CD4-positive, alpha-beta T cell (primary cell): ENCODE results near the gene TCFL5. TPM values are rescaled to one million over a fixed set of nuclear protein-coding genes. Genes with fewer than 3 reads are reported as not detected.
A peak's percentile ranks its signal among the peaks of the same experiment; 100 is the strongest.

ENCODE experiments used
- ATAC-seq: fragments of 200-7000 bp; cut with Tn5 transposase; one replicate; pipeline ENCODE4 v1.10.0; 2022; ENCODE audit warnings: mild to moderate bottlenecking; ENCODE audit not compliant: poor library complexity
- CTCF ChIA-PET: fragments of 350-600 bp; sonication (Branson Sonifier 250); formaldehyde crosslinking; loops from one replicate; lab custom pipeline; 2021; ENCODE audit warnings: antibody characterized with exemption, inconsistent platforms; lab: Charles Lee
- POLR2A ChIA-PET: fragments of 350-600 bp; sonication (Branson Sonifier 250); formaldehyde crosslinking; loops from one replicate; lab custom pipeline; 2021; ENCODE audit warnings: antibody characterized with exemption, inconsistent platforms; lab: Charles Lee
- DNase-seq, 14 experiments: peaks; one replicate each; pipeline ENCODE4 v3.0.0-alpha.2; 2013 to 2020; ENCODE audit warnings: mixed read lengths in 2 of 14
- H3K27ac ChIP-seq, 2 donors: one replicate each; pipeline versions ENCODE4 v1.5.1 to v1.7.0; 2013; ENCODE audit warnings: low read length in 2 of 2, low read depth in 1 of 2, mild to moderate bottlenecking in 1 of 2
- H3K27me3 ChIP-seq, 2 experiments: 1 replicate in 1 of 2; 2 replicates in 1 of 2; pipeline versions ENCODE4 v1.6.1 to v1.7.0; 2013; ENCODE audit warnings: low read length in 2 of 2, control low read depth in 1 of 2, mild to moderate bottlenecking in 1 of 2, moderate library complexity in 1 of 2; ENCODE audit not compliant: insufficient read depth in 2 of 2, control insufficient read depth in 1 of 2
- H3K36me3 ChIP-seq: one replicate; pipeline ENCODE4 v1.6.1; 2013; ENCODE audit warnings: low read length, control low read depth; ENCODE audit not compliant: insufficient read depth
- H3K4me1 ChIP-seq: one replicate; pipeline ENCODE4 v1.6.1; 2013; ENCODE audit warnings: low read length, control low read depth; ENCODE audit not compliant: insufficient read depth
- H3K4me3 ChIP-seq: one replicate; pipeline ENCODE4 v1.5.1; 2013; ENCODE audit warnings: mild to moderate bottlenecking, low read length, moderate library complexity
- H3K9me3 ChIP-seq, 2 experiments: 1 replicate in 1 of 2; 2 replicates in 1 of 2; pipeline versions ENCODE4 v1.6.1 to v1.7.0; 2013; ENCODE audit warnings: low read length in 2 of 2, mild to moderate bottlenecking in 2 of 2, control low read depth in 1 of 2, moderate library complexity in 1 of 2; ENCODE audit not compliant: control insufficient read depth in 1 of 2, insufficient read depth in 1 of 2
- H3K27ac Mint-ChIP-seq: one replicate; pipeline ENCODE4 v1.8.0; 2020; ENCODE audit warnings: mixed read lengths
- H3K27me3 Mint-ChIP-seq: one replicate; pipeline ENCODE4 v1.8.0; 2021; ENCODE audit warnings: mixed read lengths
- H3K36me3 Mint-ChIP-seq: one replicate; pipeline ENCODE4 v1.8.0; 2021; ENCODE audit warnings: low read depth, mixed read lengths
- H3K4me1 Mint-ChIP-seq: one replicate; pipeline ENCODE4 v1.8.0; 2021; ENCODE audit warnings: low read depth, mixed read lengths
- H3K4me3 Mint-ChIP-seq: one replicate; pipeline ENCODE4 v1.8.0; 2020; ENCODE audit warnings: mild to moderate bottlenecking, mixed read lengths
- H3K9me3 Mint-ChIP-seq: one replicate; pipeline ENCODE4 v1.8.0; 2020; ENCODE audit warnings: mixed read lengths
- intact Hi-C, 2 experiments: fragments of 100-400 bp; cut with DNase I in 1 of 2; cut with micrococcal nuclease in 1 of 2; formaldehyde crosslinking; loops; one replicate each; pipeline versions ENCODE4 v1.15.1 to v1.9.0; 2023 to 2025; cut with DNase I, micrococcal nuclease
- total RNA-seq, 174 experiments: library from RNA in 2 of 174; stranded (reverse) in 2 of 174; gene quantifications; one replicate each; pipeline ENCODE4 v1.2.3 and lab custom pipeline; 2021 to 2026
- TF ChIP-seq, protein P1 (sequence below): fragments of 200-600 bp; IDR thresholded peaks from one replicate; pipeline ENCODE4 v1.8.0; 2022; ENCODE audit warnings: antibody characterized with exemption, mild to moderate bottlenecking

The TCFL5 gene
- total RNA-seq, 2 experiments from 2014 or later, result 5.9 to 6.3 TPM

DNA sequence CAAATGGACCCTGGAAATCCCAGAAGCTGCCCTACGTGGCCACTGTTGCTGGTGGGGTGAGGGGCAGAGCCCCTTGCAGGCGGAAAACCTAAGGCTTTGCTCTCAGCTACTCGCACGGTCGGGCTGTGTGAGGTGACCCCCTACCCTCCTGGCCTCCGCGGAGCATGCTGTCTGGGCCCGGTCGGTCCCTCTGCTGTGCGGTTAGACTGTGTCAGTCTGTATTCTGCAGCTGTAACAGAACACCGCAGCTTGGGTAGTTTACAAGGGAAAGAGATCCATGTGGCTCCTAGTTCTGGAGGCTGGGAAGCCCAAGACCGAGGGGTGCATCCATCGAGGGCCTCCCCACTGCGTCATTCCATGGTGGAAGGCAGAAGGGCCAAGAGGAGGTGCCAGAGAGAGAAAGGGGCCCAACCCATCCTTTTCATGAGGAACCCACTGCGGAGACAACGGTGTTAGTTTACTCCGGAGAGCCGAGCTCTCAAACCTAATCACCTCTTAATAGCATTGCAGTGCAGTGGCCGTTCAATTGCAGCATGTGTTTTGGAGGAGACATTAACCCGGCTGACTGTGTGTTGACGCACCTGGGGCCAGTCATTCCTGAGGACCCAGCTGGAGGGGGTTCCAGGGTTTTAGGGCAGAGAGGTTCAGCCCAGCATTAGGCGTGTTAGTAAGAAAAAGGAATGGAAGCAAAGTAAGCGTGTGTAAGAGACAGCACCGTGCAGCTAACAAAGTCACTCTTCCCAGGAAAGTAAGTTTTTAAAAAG lies 26.5 kb downstream of the TCFL5 start:
- TF ChIP-seq, protein P1, sequence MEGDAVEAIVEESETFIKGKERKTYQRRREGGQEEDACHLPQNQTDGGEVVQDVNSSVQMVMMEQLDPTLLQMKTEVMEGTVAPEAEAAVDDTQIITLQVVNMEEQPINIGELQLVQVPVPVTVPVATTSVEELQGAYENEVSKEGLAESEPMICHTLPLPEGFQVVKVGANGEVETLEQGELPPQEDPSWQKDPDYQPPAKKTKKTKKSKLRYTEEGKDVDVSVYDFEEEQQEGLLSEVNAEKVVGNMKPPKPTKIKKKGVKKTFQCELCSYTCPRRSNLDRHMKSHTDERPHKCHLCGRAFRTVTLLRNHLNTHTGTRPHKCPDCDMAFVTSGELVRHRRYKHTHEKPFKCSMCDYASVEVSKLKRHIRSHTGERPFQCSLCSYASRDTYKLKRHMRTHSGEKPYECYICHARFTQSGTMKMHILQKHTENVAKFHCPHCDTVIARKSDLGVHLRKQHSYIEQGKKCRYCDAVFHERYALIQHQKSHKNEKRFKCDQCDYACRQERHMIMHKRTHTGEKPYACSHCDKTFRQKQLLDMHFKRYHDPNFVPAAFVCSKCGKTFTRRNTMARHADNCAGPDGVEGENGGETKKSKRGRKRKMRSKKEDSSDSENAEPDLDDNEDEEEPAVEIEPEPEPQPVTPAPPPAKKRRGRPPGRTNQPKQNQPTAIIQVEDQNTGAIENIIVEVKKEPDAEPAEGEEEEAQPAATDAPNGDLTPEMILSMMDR, result no peak
- Mint-ChIP-seq H3K4me3 (no peak overlapping the region), H3K4me1 (peaks cover 14% of the 10 kb centered on the region), H3K9me3 (no peaks in the 10 kb centered on the region), H3K27ac (no peak overlapping the region), H3K36me3 (no peaks in the 10 kb centered on the region), H3K27me3 (no peaks in the 10 kb centered on the region)
- Histone ChIP-seq H3K9me3 (no peaks in the 10 kb centered on the region), H3K27ac (no peak overlapping the region), H3K4me3 (no peak overlapping the region), H3K4me1 (peaks cover 8% of the 10 kb centered on the region), H3K27me3 (no peaks in the 10 kb centered on the region), H3K36me3 (no peaks in the 10 kb centered on the region)
- POLR2A ChIA-PET, result no interaction called here
- intact Hi-C loops, result no loop called here
- CTCF ChIA-PET, result interaction anchor here (0.6 kb wide), 1 partner anchor 26 kb away, joined by 4 read pairs; no protein-coding TSS in a partner anchor
- DNase-seq, result no peak
- no peak for ATAC-seq

DNA sequence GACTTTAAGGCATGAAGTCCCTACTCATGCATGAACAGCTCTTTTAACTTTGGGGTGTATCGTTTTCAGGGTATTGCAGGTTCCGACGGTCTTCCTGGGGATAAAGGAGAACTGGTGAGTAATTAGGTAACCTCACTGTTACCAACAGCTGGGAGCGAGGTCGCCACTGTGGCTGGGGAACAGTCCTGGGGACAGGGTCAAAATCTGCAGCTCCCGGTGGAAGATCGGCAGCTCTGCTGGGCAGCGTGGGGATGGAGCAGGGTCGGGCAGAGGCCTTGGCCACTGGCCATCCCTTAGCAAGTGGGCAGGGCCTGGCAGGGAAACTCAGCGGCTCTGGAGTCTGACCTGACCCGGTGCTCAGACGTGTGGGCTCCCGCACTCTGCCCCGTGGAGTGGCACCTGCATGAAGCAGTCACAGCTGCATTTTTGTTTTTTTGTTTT lies 28.7 kb downstream of the TCFL5 start:
- H3K27ac ChIP-seq, result no peak overlapping the region
- H3K9me3 Mint-ChIP-seq, result no peaks in the 10 kb centered on the region
- no peaks in the 10 kb centered on the region for H3K27me3 ChIP-seq
- no peaks in the 10 kb centered on the region for H3K27me3 Mint-ChIP-seq
- DNase-seq (no peak), ATAC-seq (peak; percentile 17)
- H3K27ac Mint-ChIP-seq, result no peak overlapping the region
- intact Hi-C loops, result no loop called here
- H3K9me3 ChIP-seq, result no peaks in the 10 kb centered on the region
- H3K36me3 ChIP-seq, result no peaks in the 10 kb centered on the region
- no peaks in the 10 kb centered on the region for H3K36me3 Mint-ChIP-seq
- no peak overlapping the region for H3K4me3 Mint-ChIP-seq
- ChIA-PET CTCF (no interaction called here), POLR2A (no interaction called here)
- H3K4me1 Mint-ChIP-seq, result peaks cover 14% of the 10 kb centered on the region
- peaks cover 8% of the 10 kb centered on the region for H3K4me1 ChIP-seq
- H3K4me3 ChIP-seq, result no peak overlapping the region
- TF ChIP-seq, protein P1, result no peak

DNA sequence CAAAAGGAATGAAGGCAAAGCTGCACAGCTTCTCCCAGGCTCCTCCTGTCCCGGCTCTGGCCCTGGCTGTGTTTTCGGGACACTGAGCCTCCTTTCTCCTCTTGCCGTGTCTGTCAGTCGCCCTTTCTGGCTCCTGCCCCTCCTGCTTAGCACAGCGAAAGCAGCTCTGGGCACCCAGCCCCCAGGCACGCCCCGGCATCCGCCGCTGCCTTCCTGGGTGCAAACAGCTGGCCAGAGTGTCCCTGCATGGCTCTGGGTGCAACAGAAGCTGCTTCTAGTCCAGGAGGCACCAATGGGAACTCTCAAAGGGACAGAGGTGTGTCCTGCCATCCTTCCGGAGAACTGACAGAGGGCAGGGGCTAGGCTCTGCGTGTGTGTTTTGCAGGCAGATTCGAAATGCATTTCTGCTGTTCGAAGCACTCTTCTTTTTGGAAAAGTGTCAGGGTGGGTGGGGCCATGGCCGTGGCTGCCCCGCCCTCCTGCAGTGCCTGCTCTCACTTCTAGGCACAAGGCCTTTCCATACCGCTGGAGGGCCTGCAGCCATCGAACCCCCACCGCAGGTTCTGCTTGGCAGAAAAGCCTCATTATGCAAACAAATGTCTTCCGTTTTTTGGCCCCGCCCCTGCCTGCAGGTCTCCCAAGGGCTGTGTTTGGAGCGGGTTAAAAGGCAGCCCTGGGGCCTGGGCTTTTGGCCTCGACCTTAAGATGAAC lies 29.3 kb downstream of the TCFL5 start:
- Mint-ChIP-seq H3K27ac (no peak overlapping the region), H3K4me1 (peaks cover 14% of the 10 kb centered on the region), H3K9me3 (no peaks in the 10 kb centered on the region), H3K27me3 (no peaks in the 10 kb centered on the region), H3K36me3 (no peaks in the 10 kb centered on the region), H3K4me3 (peak overlapping the region; percentile 27)
- intact Hi-C loops, result no loop called here
- ATAC-seq (peak; percentile 46), DNase-seq (peak in 5 of 14 experiments; percentile 25 to 64 (median 38))
- ChIA-PET POLR2A (no interaction called here), CTCF (no interaction called here)
- Histone ChIP-seq H3K4me1 (peaks cover 8% of the 10 kb centered on the region), H3K9me3 (no peaks in the 10 kb centered on the region), H3K36me3 (no peaks in the 10 kb centered on the region), H3K4me3 (no peak overlapping the region), H3K27me3 (no peaks in the 10 kb centered on the region), H3K27ac (no peak overlapping the region)
- TF ChIP-seq, protein P1, result no peak
